Measurements from ENCODE around the gene GATM. TPM values are rescaled to one million over a fixed set of nuclear protein-coding genes. Genes with fewer than 3 reads are reported as not detected.

The GATM gene
- total and polyA plus RNA-seq, 10 of the 15 experiments (the other 5 are each of a cell fraction or from before 2014, with no cell fraction given) = 11.7 to 83.1 (median 38.2) TPM

DNA sequence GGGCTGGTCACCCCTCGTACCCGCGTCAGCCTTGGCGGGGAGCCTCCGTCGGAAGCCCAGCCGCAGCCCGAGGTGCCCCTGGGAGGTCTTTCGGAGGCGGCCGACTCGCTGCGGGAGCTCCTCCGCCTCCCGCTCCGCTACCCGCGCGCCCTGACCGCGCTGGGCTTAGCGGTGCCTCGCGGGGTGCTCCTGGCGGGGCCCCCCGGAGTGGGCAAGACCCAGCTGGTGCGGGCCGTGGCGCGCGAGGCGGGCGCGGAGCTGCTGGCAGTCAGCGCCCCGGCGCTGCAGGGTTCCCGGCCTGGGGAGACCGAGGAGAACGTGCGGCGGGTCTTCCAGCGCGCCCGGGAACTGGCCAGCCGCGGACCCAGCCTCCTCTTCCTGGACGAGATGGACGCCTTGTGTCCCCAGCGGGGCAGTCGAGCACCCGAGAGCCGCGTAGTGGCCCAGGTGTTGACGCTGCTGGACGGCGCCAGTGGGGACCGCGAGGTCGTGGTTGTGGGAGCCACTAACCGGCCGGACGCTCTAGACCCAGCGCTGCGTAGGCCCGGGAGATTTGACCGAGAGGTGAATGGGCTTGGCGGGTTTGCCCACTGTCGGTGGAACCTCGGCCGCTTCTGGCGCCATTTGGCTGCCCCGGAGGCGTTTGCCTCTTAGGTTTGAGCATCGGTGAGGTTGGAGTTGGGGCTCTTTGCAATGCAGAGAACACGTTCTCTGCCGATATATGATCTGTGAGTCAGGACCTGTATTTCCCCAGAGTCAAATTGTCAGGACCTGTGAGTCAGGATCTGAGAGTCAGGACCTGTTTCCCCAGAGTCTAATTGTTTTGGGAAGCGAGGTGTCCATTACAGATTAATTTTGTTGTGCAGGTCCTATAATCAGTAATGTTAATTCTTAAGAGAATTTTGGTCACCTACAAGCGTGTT is 24.9 kb upstream of the GATM start (continued):
- TF ChIP-seq SMAD1 (IDR thresholded peaks at IDR 0.05; ENCODE audit: low read depth, partially characterized antibody) = no peak
- no peak for TF ChIP-seq SPI1 (IDR thresholded peaks at IDR 0.05; ENCODE audit: borderline replicate concordance, insufficient read depth, low read depth, low read length)
- no peak for TF ChIP-seq BCL11A (IDR thresholded peaks at IDR 0.05; ENCODE audit: low read depth, low read length)
- TF ChIP-seq, protein P1, sequence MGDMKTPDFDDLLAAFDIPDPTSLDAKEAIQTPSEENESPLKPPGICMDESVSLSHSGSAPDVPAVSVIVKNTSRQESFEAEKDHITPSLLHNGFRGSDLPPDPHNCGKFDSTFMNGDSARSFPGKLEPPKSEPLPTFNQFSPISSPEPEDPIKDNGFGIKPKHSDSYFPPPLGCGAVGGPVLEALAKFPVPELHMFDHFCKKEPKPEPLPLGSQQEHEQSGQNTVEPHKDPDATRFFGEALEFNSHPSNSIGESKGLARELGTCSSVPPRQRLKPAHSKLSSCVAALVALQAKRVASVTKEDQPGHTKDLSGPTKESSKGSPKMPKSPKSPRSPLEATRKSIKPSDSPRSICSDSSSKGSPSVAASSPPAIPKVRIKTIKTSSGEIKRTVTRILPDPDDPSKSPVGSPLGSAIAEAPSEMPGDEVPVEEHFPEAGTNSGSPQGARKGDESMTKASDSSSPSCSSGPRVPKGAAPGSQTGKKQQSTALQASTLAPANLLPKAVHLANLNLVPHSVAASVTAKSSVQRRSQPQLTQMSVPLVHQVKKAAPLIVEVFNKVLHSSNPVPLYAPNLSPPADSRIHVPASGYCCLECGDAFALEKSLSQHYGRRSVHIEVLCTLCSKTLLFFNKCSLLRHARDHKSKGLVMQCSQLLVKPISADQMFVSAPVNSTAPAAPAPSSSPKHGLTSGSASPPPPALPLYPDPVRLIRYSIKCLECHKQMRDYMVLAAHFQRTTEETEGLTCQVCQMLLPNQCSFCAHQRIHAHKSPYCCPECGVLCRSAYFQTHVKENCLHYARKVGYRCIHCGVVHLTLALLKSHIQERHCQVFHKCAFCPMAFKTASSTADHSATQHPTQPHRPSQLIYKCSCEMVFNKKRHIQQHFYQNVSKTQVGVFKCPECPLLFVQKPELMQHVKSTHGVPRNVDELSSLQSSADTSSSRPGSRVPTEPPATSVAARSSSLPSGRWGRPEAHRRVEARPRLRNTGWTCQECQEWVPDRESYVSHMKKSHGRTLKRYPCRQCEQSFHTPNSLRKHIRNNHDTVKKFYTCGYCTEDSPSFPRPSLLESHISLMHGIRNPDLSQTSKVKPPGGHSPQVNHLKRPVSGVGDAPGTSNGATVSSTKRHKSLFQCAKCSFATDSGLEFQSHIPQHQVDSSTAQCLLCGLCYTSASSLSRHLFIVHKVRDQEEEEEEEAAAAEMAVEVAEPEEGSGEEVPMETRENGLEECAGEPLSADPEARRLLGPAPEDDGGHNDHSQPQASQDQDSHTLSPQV (IDR thresholded peaks at IDR 0.05) = no peak
- TF ChIP-seq POLR2AphosphoS2 (IDR thresholded peaks at IDR 0.05; ENCODE audit: low read depth, low read length) = no peak
- no peak for TF ChIP-seq HDAC6 (IDR thresholded peaks at IDR 0.05; ENCODE audit: unreplicated experiment)
- TF ChIP-seq ZZZ3 (IDR thresholded peaks at IDR 0.05; ENCODE audit: control insufficient read depth, insufficient read length, low read depth) = no peak
- no peak for TF ChIP-seq ZSCAN29 (IDR thresholded peaks at IDR 0.05)
- TF ChIP-seq NFYA (IDR thresholded peaks at IDR 0.05; ENCODE audit: borderline replicate concordance, low read depth, low read length) = no peak
- TF ChIP-seq, protein P2, sequence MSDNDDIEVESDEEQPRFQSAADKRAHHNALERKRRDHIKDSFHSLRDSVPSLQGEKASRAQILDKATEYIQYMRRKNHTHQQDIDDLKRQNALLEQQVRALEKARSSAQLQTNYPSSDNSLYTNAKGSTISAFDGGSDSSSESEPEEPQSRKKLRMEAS (IDR thresholded peaks at IDR 0.05; ENCODE audit: low read depth, low read length) = no peak
- peak in 1 of 2 experiments; percentile 51; a peak in 1 of 4 replicates for TF ChIP-seq BHLHE40 (IDR thresholded peaks at IDR 0.05; ENCODE audit: borderline replicate concordance in 1 of 2, low read depth in 2 of 2, low read length in 1 of 2)
- TF ChIP-seq ZNF24 (IDR thresholded peaks at IDR 0.05) = no peak
- no peak for TF ChIP-seq NFIC (IDR thresholded peaks at IDR 0.05; ENCODE audit: low read depth, low read length)
- TF ChIP-seq, protein P3, sequence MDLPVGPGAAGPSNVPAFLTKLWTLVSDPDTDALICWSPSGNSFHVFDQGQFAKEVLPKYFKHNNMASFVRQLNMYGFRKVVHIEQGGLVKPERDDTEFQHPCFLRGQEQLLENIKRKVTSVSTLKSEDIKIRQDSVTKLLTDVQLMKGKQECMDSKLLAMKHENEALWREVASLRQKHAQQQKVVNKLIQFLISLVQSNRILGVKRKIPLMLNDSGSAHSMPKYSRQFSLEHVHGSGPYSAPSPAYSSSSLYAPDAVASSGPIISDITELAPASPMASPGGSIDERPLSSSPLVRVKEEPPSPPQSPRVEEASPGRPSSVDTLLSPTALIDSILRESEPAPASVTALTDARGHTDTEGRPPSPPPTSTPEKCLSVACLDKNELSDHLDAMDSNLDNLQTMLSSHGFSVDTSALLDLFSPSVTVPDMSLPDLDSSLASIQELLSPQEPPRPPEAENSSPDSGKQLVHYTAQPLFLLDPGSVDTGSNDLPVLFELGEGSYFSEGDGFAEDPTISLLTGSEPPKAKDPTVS (IDR thresholded peaks at IDR 0.05; ENCODE audit: low read depth, low read length) = no peak
- TF ChIP-seq, protein P4, sequence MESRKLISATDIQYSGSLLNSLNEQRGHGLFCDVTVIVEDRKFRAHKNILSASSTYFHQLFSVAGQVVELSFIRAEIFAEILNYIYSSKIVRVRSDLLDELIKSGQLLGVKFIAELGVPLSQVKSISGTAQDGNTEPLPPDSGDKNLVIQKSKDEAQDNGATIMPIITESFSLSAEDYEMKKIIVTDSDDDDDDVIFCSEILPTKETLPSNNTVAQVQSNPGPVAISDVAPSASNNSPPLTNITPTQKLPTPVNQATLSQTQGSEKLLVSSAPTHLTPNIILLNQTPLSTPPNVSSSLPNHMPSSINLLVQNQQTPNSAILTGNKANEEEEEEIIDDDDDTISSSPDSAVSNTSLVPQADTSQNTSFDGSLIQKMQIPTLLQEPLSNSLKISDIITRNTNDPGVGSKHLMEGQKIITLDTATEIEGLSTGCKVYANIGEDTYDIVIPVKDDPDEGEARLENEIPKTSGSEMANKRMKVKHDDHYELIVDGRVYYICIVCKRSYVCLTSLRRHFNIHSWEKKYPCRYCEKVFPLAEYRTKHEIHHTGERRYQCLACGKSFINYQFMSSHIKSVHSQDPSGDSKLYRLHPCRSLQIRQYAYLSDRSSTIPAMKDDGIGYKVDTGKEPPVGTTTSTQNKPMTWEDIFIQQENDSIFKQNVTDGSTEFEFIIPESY (IDR thresholded peaks at IDR 0.05) = no peak
- peak; percentile 66; the same call in 1 of the 2 replicates for TF ChIP-seq SIN3A (IDR thresholded peaks at IDR 0.05; ENCODE audit: low read depth, low read length)
- TF ChIP-seq, protein P5, sequence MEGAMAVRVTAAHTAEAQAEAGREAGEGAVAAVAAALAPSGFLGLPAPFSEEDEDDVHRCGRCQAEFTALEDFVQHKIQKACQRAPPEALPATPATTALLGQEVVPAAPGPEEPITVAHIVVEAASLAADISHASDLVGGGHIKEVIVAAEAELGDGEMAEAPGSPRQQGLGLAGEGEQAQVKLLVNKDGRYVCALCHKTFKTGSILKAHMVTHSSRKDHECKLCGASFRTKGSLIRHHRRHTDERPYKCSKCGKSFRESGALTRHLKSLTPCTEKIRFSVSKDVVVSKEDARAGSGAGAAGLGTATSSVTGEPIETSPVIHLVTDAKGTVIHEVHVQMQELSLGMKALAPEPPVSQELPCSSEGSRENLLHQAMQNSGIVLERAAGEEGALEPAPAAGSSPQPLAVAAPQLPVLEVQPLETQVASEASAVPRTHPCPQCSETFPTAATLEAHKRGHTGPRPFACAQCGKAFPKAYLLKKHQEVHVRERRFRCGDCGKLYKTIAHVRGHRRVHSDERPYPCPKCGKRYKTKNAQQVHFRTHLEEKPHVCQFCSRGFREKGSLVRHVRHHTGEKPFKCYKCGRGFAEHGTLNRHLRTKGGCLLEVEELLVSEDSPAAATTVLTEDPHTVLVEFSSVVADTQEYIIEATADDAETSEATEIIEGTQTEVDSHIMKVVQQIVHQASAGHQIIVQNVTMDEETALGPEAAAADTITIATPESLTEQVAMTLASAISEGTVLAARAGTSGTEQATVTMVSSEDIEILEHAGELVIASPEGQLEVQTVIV (IDR thresholded peaks at IDR 0.05; ENCODE audit: borderline replicate concordance, partially characterized antibody) = no peak

Measured in GM12878 (cell line).